Glutamatergic neuron (in vitro differentiated cells): Measurements from ENCODE around the gene NELFE. TPM values are rescaled to one million over a fixed set of nuclear protein-coding genes. Genes with fewer than 3 reads are reported as not detected.

Source experiments
- DNase-seq: peaks from one replicate; pipeline ENCODE4 v3.0.0; 2022
- H3K27ac Mint-ChIP-seq: one replicate; pipeline ENCODE4 v1.8.0; 2020; ENCODE audit warnings: mild to moderate bottlenecking, mixed read lengths, inconsistent platforms; ENCODE audit not compliant: unreplicated experiment
- H3K27me3 Mint-ChIP-seq: one replicate; pipeline ENCODE4 v1.8.0; 2020; ENCODE audit warnings: mild to moderate bottlenecking, moderate library complexity, mixed read lengths, inconsistent platforms; ENCODE audit not compliant: unreplicated experiment
- H3K36me3 Mint-ChIP-seq: one replicate; pipeline ENCODE4 v1.8.0; 2020; ENCODE audit warnings: mild to moderate bottlenecking, mixed read lengths, inconsistent platforms; ENCODE audit not compliant: unreplicated experiment
- H3K4me1 Mint-ChIP-seq: one replicate; pipeline ENCODE4 v1.8.0; 2020; ENCODE audit warnings: mild to moderate bottlenecking, low read depth, mixed read lengths, inconsistent platforms; ENCODE audit not compliant: unreplicated experiment
- H3K4me3 Mint-ChIP-seq: one replicate; pipeline ENCODE4 v1.8.0; 2020; ENCODE audit warnings: mild to moderate bottlenecking, mixed read lengths, inconsistent platforms; ENCODE audit not compliant: unreplicated experiment
- H3K9me3 Mint-ChIP-seq: one replicate; pipeline ENCODE4 v1.8.0; 2020; ENCODE audit warnings: mild to moderate bottlenecking, moderate library complexity, mixed read lengths, inconsistent platforms; ENCODE audit not compliant: unreplicated experiment
- CTCF ChIP-seq: fragments of 200-600 bp; sonication (generic); IDR thresholded peaks from one replicate; pipeline ENCODE4 v1.5.0; 2021; ENCODE audit not compliant: partially characterized antibody, unreplicated experiment
- total RNA-seq: library from RNA; stranded (reverse); fragmentation: NEBNext Ultra II Directional; extraction: Animal tissue kit (Norgen Biotek cat#: 25700); gene quantifications from one replicate; pipeline ENCODE4 v1.2.1, GENCODE V29; 2021; ENCODE audit not compliant: unreplicated experiment

NELFE gene
- total RNA-seq, 1 donor from 2014 or later: 52.7 TPM

- Mint-ChIP-seq H3K4me1 (no peaks in the 10 kb centered on the region), H3K27me3 (no peaks in the 10 kb centered on the region), H3K4me3 (no peak overlapping the region), H3K27ac (no peak overlapping the region), H3K36me3 (no peaks in the 10 kb centered on the region), H3K9me3 (no peaks in the 10 kb centered on the region)
- DNase-seq: no peak
- TF ChIP-seq CTCF: no peak
These were observed 39.0 kb downstream of the NELFE start for GRCh38 chr6:31919624-31920303.

GRCh38 chr6:31918069-31918720 lies 40.6 kb downstream of the NELFE start:
- Mint-ChIP-seq H3K4me3 (no peak overlapping the region), H3K27me3 (no peaks in the 10 kb centered on the region), H3K27ac (no peak overlapping the region), H3K4me1 (no peaks in the 10 kb centered on the region), H3K9me3 (no peaks in the 10 kb centered on the region), H3K36me3 (no peaks in the 10 kb centered on the region)
- DNase-seq: no peak
- TF ChIP-seq CTCF: no peak

- H3K4me3 Mint-ChIP-seq: peak overlapping the region; percentile 11
- no peaks in the 10 kb centered on the region for H3K36me3 Mint-ChIP-seq
- no peaks in the 10 kb centered on the region for H3K27me3 Mint-ChIP-seq
- no peaks in the 10 kb centered on the region for H3K9me3 Mint-ChIP-seq
- H3K27ac Mint-ChIP-seq: no peak overlapping the region
- no peak for TF ChIP-seq CTCF
- no peak for DNase-seq
- H3K4me1 Mint-ChIP-seq: no peaks in the 10 kb centered on the region
These were observed 43.0 kb downstream of the NELFE start for GRCh38 chr6:31915756-31916155.

GRCh38 chr6:31915351-31915750 lies 43.4 kb downstream of the NELFE start:
- Mint-ChIP-seq H3K9me3 (no peaks in the 10 kb centered on the region), H3K27me3 (no peaks in the 10 kb centered on the region), H3K27ac (no peak overlapping the region), H3K4me3 (no peak overlapping the region), H3K36me3 (no peaks in the 10 kb centered on the region), H3K4me1 (no peaks in the 10 kb centered on the region)
- TF ChIP-seq CTCF: no peak
- no peak for DNase-seq
